ENCODE measurements around the gene SMYD3. TPM values are rescaled to one million over a fixed set of nuclear protein-coding genes. Genes with fewer than 3 reads are reported as not detected.

The SMYD3 gene
- total and polyA plus RNA-seq, 2 of the 13 experiments (the other 11 are each of a cell fraction or from before 2014, with no cell fraction given) = 27.7 to 35.8 TPM

- ATAC-seq (no peak), DNase-seq (ENCODE audit: low spot score) (no peak), FAIRE-seq (no peak)
- H2AFZ ChIP-seq (ENCODE audit: low read length) = no peak overlapping the region
- H3K4me2 ChIP-seq (ENCODE audit: low read depth, low read length) = no peak overlapping the region
- TF ChIP-seq, protein P1, sequence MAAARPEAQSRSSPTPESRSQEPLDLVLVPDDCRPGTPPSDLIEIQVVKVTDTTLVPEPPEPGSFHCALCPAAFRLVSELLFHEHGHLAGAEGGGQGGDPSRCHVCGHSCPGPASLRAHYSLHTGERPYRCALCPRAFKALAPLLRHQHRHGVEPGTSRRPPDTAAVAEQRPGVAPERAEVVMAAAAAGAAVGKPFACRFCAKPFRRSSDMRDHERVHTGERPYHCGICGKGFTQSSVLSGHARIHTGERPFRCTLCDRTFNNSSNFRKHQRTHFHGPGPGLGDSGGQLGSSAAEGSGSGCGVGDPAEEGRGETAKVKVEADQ (CRISPR knock-in tag; IDR thresholded peaks at IDR 0.05; ENCODE audit: borderline replicate concordance) = no peak
- TF ChIP-seq RNF219 (CRISPR knock-in tag; IDR thresholded peaks at IDR 0.05) (no peak), YEATS2 (CRISPR knock-in tag; IDR thresholded peaks at IDR 0.05; ENCODE audit: borderline replicate concordance) (no peak), ZNF510 (CRISPR knock-in tag; IDR thresholded peaks at IDR 0.05; ENCODE audit: low read depth) (no peak), ZBTB20 (CRISPR knock-in tag; IDR thresholded peaks at IDR 0.05; ENCODE audit: borderline replicate concordance, low read depth) (no peak), THAP7 (CRISPR knock-in tag; IDR thresholded peaks at IDR 0.05) (no peak), PBX3 (CRISPR knock-in tag; IDR thresholded peaks at IDR 0.05; ENCODE audit: borderline replicate concordance) (no peak), IRF2 (CRISPR knock-in tag; IDR thresholded peaks at IDR 0.05) (no peak)
- 86% methylated on average over 3 of the region's 3 CpGs for WGBS (ENCODE audit: low lambda C conversion rate)
- no peak overlapping the region for H3K4me3 ChIP-seq (replicated peaks in 1 of 3; ENCODE audit: insufficient read depth in 1 of 3, low read depth in 2 of 3, low read length in 3 of 3)
- H3K36me3 ChIP-seq (replicated peaks in 1 of 2; ENCODE audit: control insufficient read depth in 1 of 2, insufficient read depth in 2 of 2, low read length in 2 of 2) = no peaks in the 10 kb centered on the region
- intact Hi-C loops (cut with micrococcal nuclease; ENCODE audit: unreplicated experiment) (no loop called here), in situ Hi-C loops (cut with HindIII; ENCODE audit: extremely low pct_ligation_motif_present, low pct_unique_long_range_greater_than_20kb) (no loop called here)
- no TSS peak for BruUV-seq (replicated peaks)
- H3K27ac ChIP-seq (ENCODE audit: extremely low read length, insufficient read depth, low read length) = no peak overlapping the region
- no peak overlapping the region for H3K9ac ChIP-seq (ENCODE audit: insufficient read depth, low read depth, low read length)
- CTCF ChIA-PET (ENCODE audit: low intra/inter-chr PET ratio, low total read pairs) = no interaction called here
- no peaks in the 10 kb centered on the region for H3K79me2 ChIP-seq (ENCODE audit: insufficient read depth, low read length)
- POLR2A ChIA-PET = no interaction called here
- H3K9me3 ChIP-seq (ENCODE audit: low read length) = no peaks in the 10 kb centered on the region
- no peaks in the 10 kb centered on the region for H4K20me1 ChIP-seq (ENCODE audit: insufficient read depth, low read length)
- no peaks in the 10 kb centered on the region for H3K27me3 ChIP-seq (ENCODE audit: control insufficient read depth in 1 of 2, insufficient read depth in 2 of 2, low read length in 2 of 2)
- no peaks in the 10 kb centered on the region for H3K4me1 ChIP-seq (ENCODE audit: insufficient read depth, low read length)
Observed at GRCh38 chr1:246275036-246275435, 232.0 kb downstream of the SMYD3 start.
